Choroid plexus epithelial cell (primary cell): ENCODE results near the gene PLOD3.

ENCODE experiments used
- DNase-seq: peaks from one replicate; pipeline ENCODE4 v3.0.0-alpha.2; 2010; ENCODE audit warnings: low read depth
- H3K4me3 ChIP-seq: 2 replicates; pipeline ENCODE4 v1.5.1; 2011; ENCODE audit warnings: low read depth, mild to moderate bottlenecking, control low read depth, low read length, moderate library complexity
- CTCF ChIP-seq: conservative IDR thresholded peaks from 2 replicates; pipeline ENCODE4 v1.5.1; 2011; ENCODE audit warnings: low read depth, mild to moderate bottlenecking, control low read depth, inconsistent platforms, low read length, moderate library complexity

The PLOD3 gene

GRCh38 chr7:101172005-101172853 lies 45.2 kb downstream of the PLOD3 start:
- no peak for DNase-seq
- no peak for TF ChIP-seq CTCF
- H3K4me3 ChIP-seq: no peak overlapping the region

- no peak for DNase-seq
- TF ChIP-seq CTCF: peak; percentile 53
- no peak overlapping the region for H3K4me3 ChIP-seq
Measured at GRCh38 chr7:101171442-101171837, 45.9 kb downstream of the PLOD3 start.

DNA sequence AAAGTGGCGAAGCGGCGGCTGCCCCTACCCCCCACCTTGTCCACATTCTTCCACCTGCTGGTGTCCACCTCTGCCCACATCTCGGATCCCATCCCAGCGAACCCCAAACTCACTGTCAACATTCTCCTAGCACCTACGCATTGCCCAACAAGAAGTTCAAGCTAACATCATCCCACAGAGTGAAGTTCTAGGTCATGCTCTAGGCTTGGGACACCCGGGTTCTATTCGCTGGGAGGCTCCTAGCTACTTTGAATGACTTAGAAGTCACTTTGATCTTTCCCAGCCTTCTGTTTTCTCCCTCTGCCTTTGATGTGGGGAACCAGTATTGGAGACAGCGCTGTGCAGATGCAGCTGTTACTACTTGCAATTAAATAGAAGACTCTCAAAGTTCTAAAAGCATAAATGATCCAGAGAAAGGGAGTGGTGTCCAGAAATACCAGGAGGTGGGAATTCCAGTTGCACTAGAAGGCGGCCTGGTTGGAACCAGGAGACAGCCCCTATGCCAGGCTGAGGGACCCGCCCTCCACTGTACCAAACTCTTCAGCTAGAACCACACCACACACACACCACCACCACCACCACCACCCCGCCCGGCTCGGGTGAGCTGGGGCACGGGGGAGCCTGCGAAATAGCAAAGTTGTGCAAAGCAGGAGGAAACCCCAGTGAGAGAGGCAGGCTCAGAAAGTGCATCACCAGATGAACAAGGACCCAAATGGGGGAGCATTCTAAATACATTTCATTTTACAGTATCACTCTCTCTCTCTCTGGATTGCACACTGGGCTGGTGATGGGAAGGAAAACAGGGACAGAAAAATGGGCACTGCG lies 46.6 kb downstream of the PLOD3 start:
- DNase-seq: no peak
- no peak for TF ChIP-seq CTCF
- no peak overlapping the region for H3K4me3 ChIP-seq

- DNase-seq: peak; percentile 66
- H3K4me3 ChIP-seq: no peak overlapping the region
- TF ChIP-seq CTCF: peak; percentile 94
Measured at GRCh38 chr7:101169838-101170551, 47.4 kb downstream of the PLOD3 start.

DNA sequence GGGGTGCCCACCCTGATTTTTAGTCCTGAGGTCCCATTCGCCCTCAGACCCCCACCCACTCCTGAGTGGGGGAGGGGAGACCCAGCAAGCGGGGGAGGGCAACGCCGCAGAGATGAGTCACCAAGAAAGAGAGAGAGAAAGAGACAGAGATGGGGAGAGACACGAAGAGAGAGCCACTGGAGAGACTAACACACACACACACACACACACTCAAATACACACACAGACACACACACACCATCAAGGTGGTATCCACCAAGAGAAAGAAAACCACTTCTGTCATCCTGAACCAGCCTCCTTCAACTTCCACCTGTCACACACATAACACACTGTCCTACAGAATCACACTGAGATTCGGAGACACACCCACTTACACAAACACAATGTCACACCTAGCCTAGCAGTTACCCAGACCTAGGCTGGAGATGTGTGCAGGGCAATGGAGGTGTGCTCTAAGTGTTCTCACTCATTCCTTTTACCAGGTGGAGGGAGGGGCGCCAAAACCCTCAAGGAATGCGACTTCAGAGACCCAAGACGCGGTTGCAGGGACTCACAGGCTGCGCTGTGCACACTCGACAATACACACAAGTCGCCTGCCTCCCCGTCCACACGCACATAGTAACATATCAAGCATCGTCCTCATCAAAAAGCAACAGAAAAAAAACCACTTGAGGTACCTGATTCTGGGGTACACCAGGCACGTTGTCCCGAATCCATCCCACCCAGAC lies 48.1 kb downstream of the PLOD3 start:
- no peak for DNase-seq
- no peak for TF ChIP-seq CTCF
- no peak overlapping the region for H3K4me3 ChIP-seq

DNA sequence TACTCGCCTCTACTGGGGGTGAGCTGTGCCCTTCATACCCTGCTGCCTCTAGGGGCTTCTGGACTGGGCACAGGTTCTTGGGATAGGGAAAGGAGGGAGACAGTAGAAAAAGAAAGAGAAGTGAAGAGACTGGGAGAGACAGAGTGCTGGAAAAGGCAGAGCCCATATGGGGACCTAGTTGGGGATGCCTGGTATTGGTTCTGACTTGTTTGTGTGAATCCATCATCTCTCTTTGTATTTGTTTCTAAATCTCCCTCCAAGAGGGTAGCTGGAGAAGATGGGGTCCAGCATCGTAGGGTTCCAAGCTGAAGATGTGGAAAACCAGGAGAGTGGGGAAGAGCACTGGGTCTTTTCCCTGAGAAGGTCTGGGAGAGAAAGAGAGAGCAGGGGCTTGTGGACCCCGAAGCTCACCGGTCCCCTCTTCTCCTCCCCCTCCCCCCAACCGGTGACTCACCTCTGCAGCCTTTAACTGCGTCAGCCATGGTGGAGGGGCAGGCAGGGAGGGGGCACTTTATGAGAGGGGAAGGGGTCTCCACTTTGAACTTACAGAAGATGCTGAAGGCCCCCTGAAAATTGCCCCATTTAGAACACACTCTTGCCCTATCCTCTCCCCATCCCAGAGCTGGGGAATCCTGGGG lies 48.9 kb downstream of the PLOD3 start:
- no peak for TF ChIP-seq CTCF
- no peak overlapping the region for H3K4me3 ChIP-seq
- no peak for DNase-seq
